GM12874 (cell line): ENCODE measurements around the gene CCDC88C.

Experiments
- TF ChIP-seq, protein P1 (sequence below): IDR thresholded peaks from 2 replicates; pipeline ENCODE4 v1.5.1; 2011; ENCODE audit warnings: low read depth, mild to moderate bottlenecking, control low read depth, low read length, moderate library complexity; ENCODE audit not compliant: insufficient read depth

CCDC88C gene, protein sequence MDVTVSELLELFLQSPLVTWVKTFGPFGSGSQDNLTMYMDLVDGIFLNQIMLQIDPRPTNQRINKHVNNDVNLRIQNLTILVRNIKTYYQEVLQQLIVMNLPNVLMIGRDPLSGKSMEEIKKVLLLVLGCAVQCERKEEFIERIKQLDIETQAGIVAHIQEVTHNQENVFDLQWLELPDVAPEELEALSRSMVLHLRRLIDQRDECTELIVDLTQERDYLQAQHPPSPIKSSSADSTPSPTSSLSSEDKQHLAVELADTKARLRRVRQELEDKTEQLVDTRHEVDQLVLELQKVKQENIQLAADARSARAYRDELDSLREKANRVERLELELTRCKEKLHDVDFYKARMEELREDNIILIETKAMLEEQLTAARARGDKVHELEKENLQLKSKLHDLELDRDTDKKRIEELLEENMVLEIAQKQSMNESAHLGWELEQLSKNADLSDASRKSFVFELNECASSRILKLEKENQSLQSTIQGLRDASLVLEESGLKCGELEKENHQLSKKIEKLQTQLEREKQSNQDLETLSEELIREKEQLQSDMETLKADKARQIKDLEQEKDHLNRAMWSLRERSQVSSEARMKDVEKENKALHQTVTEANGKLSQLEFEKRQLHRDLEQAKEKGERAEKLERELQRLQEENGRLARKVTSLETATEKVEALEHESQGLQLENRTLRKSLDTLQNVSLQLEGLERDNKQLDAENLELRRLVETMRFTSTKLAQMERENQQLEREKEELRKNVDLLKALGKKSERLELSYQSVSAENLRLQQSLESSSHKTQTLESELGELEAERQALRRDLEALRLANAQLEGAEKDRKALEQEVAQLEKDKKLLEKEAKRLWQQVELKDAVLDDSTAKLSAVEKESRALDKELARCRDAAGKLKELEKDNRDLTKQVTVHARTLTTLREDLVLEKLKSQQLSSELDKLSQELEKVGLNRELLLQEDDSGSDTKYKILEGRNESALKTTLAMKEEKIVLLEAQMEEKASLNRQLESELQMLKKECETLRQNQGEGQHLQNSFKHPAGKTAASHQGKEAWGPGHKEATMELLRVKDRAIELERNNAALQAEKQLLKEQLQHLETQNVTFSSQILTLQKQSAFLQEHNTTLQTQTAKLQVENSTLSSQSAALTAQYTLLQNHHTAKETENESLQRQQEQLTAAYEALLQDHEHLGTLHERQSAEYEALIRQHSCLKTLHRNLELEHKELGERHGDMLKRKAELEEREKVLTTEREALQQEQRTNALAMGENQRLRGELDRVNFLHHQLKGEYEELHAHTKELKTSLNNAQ (N-terminal part only)

DNA sequence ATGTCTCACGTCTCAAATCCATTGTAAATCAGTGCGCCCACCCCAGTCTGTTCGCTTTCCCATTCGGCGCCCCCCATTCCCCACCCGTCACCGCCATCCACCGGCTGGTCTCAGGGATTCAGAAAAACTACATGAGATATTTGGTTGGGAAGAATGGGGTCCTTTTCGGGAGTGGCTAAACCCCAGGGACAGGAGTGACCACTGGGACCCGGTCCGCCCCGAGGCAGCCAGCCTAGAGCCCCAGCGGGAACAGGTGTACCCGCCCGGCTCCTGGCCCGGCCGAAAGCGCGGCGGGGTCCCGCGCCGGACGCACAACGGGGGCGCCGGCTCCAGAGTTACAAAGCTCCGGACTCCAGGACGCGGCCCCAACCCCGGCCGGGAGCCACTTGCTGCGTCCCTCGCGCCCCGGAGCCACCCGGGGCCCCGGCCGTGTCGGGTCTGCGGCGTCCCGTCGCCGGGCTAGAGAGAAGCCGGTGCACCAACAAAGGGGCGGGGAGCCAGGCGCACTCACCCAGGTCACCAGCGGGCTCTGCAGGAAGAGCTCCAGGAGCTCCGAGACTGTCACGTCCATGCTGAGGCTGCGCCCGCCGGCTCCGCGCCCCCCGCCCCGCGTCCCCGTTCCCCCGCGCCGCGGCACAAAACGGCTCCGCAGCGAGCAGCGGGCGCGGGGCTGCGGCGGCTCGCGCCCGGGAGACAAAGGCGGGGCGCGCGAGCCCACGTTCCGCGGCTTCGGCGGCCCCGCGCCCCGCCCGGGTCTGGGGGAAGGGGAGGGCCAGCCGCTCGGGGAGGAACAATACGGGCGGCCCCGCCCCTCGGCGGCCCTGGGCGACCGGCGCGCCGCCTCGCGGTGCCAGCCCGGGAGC is at the start of gene CCDC88C:
Gene CCDC88C, minus strand, starts transcription at position 701 of the 863 bp plus-strand sequence. Its CDS starts 130 bp downstream, at position 571.
- TF ChIP-seq, protein P1, sequence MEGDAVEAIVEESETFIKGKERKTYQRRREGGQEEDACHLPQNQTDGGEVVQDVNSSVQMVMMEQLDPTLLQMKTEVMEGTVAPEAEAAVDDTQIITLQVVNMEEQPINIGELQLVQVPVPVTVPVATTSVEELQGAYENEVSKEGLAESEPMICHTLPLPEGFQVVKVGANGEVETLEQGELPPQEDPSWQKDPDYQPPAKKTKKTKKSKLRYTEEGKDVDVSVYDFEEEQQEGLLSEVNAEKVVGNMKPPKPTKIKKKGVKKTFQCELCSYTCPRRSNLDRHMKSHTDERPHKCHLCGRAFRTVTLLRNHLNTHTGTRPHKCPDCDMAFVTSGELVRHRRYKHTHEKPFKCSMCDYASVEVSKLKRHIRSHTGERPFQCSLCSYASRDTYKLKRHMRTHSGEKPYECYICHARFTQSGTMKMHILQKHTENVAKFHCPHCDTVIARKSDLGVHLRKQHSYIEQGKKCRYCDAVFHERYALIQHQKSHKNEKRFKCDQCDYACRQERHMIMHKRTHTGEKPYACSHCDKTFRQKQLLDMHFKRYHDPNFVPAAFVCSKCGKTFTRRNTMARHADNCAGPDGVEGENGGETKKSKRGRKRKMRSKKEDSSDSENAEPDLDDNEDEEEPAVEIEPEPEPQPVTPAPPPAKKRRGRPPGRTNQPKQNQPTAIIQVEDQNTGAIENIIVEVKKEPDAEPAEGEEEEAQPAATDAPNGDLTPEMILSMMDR, result no peak

DNA sequence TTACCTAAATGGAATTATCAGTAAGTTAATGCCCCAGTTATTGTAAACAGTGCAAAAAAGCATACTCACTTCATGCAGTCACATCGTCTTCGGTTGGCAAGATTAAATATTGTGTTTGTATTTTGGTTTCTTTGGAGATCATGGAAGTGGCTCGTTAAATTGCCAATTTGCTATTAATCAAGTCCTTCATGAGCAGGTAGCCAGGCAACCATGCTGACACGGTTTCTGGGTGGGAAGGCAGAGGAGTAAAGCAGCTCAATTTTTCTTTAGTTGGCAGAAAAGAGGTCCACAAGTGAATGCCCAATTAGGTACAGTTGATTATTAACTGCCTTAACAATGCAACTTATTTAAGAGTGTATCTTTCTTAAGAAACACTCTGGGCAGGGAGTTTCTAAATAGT is 48.6 kb upstream of the CCDC88C start:
- TF ChIP-seq, protein P1, result no peak

DNA sequence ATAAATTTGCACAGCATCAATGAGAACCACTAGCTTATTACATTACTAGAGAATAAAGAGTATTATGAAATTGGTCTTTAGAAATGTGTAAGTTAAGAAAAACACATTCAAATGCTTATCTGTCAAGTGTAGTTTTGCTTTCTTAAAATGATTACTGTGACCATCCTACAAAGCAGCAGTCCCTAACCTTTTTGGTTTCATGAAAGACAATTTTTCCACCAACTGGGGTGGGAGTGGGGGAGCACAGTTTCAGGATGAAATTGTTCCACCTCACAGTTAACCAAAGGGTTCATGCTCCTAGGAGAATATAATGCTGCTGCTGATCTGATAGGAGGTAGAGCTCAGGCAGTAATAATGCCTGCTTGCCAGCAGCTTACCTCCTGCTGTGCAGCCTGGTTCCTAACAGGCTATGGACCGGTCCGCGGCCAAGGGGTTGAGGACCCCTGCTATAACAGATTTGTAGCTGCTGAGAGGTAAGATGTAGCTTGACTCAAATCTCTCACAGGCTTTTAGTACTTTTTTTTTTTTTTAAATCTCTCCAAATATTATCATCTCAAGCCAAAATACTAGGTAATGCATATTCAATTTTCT is 47.1 kb upstream of the CCDC88C start:
- TF ChIP-seq, protein P1, result no peak

DNA sequence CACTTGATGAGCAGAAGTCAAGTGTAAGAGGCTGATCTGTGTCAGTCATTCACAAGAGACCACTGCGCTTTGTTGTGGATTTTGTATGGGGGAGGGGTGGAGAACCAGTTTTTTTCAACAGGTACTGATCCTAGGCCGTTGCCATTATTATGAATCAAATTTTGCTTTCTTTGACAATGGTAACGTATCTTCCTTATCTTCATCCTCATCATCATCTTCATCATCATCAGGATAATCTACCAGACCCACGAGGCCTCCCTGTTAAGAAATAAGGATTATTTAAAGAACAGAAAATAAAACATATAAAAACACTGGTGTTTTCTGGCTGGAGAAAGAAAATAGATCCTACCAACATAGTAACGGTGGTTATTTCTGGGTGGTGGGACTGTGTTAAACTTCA is 41.0 kb upstream of the CCDC88C start:
- TF ChIP-seq, protein P1, result no peak

DNA sequence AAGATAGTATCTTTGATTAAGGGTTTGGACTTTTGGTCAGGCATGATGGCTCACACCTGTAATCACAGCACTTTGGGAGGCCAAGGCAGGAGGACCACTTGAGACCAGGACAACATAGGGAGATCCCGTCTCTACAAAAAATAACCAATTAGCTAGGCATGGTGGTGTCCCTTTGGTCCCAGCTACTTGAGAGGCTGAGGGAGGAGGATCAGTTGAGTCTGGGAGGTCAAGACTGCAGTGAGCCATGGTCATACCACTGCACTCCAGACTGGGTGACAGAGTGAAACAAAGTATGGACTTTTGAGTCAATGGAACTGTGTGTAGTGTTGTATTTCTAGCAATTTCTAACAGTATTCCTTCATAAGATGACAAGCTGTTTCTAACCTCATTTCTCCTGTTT is 38.7 kb upstream of the CCDC88C start:
- TF ChIP-seq, protein P1, result no peak

DNA sequence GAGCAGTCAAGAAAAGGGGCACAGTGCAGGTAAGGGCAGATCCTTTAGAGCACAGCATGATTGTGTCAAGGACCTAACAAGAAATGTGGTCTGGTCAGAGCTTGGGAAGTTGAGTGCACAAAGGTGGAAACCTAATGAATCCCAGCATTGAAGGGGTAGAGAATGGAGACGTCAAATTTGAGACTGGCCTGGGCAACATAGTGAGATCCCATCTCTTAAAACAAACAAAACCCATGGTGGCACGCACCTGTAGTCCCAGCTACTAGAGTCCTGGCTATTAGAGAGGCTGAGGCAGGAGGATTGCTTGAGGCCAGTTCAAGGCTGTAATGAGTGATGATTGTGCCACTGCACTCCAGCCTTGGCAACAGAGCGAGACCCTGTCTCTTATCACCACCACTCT is 37.0 kb upstream of the CCDC88C start:
- TF ChIP-seq, protein P1, result no peak
